ENCODE data around the gene APH1A. TPM values are rescaled to one million over a fixed set of nuclear protein-coding genes. Genes with fewer than 3 reads are reported as not detected.

APH1A gene
- total RNA-seq, 1 experiment from 2014 or later, result 115 TPM

- no peak overlapping the region for H3K14ac ChIP-seq (ENCODE audit: insufficient read depth, low read length)
- H3K27ac Mint-ChIP-seq, result no peak overlapping the region
- no peaks in the 10 kb centered on the region for H3K79me1 ChIP-seq (ENCODE audit: insufficient read depth, low read depth, low read length, poor library complexity, severe bottlenecking)
- no peak overlapping the region for H2BK5ac ChIP-seq (ENCODE audit: insufficient read length, low read length)
- no peak overlapping the region for H2AK5ac ChIP-seq (ENCODE audit: insufficient read length, low read length)
- H3K23me2 ChIP-seq (ENCODE audit: insufficient read length, low read depth, low read length, poor library complexity, severe bottlenecking), result peaks cover 17% of the 10 kb centered on the region
- peak overlapping the region; percentile 84 to 95 for H3K4me3 Mint-ChIP-seq
- no peaks in the 10 kb centered on the region for H3K79me2 ChIP-seq (ENCODE audit: insufficient read depth, low read length)
- no peak overlapping the region for H2BK120ac ChIP-seq (ENCODE audit: low read depth, low read length, poor library complexity, severe bottlenecking)
- no peak overlapping the region for H3K23ac ChIP-seq (ENCODE audit: insufficient read length, low read depth, low read length)
- peak overlapping the region; percentile 75 for H3K4me2 ChIP-seq (ENCODE audit: insufficient read depth, insufficient read length, low read length)
- no peak for TF ChIP-seq CTCF (conservative IDR thresholded peaks at IDR 0.05)
- DNase-seq, result no peak
- no peak overlapping the region for H3K18ac ChIP-seq (ENCODE audit: insufficient read length, low read depth, low read length)
- no peak overlapping the region for H4K5ac ChIP-seq (ENCODE audit: insufficient read length, low read depth, low read length)
- H3K4ac ChIP-seq (ENCODE audit: low read depth, low read length), result no peak overlapping the region
- no peaks in the 10 kb centered on the region; a peak in 2 of 5 replicates for H3K9me3 Mint-ChIP-seq
- no peak overlapping the region for H2AFZ ChIP-seq (ENCODE audit: low read length)
- H3K9ac ChIP-seq (ENCODE audit: extremely low read depth, insufficient read length, low read length), result no peak overlapping the region
- no peaks in the 10 kb centered on the region for H3K9me3 ChIP-seq (ENCODE audit: control insufficient read depth, low read depth, low read length)
- peaks cover 8 to 39% (median 30%) of the 10 kb centered on the region in 3 experiments for H3K36me3 Mint-ChIP-seq (ENCODE audit: insufficient read depth in 1 of 3, low read depth in 3 of 3)
- no peaks in the 10 kb centered on the region for H3K27me3 ChIP-seq (ENCODE audit: insufficient read depth, low read length)
- peaks cover 22 to 27% of the 10 kb centered on the region in 2 experiments for H3K4me1 Mint-ChIP-seq
- H4K20me1 ChIP-seq (ENCODE audit: control insufficient read depth, insufficient read depth, insufficient read length), result peaks cover 3% of the 10 kb centered on the region
- WGBS (ENCODE audit: extremely low coverage, insufficient read length, low lambda C conversion rate), result no CpG with 5 or more reads among the region's 12 CpGs
- H2BK20ac ChIP-seq (ENCODE audit: low read depth, low read length, poor library complexity, severe bottlenecking), result no peak overlapping the region
- peaks cover 18% of the 10 kb centered on the region for H3K27me3 Mint-ChIP-seq (ENCODE audit: low read depth)
- H3K56ac ChIP-seq (ENCODE audit: insufficient read length, low read depth, low read length), result no peak overlapping the region
- H3K27ac ChIP-seq (ENCODE audit: insufficient read length, low read depth, low read length), result no peak overlapping the region
- no peak overlapping the region for H4K91ac ChIP-seq (ENCODE audit: insufficient read length, low read depth, low read length)
- H3T11ph ChIP-seq (ENCODE audit: low read length), result no peak overlapping the region
- no peak overlapping the region for H2BK12ac ChIP-seq (ENCODE audit: insufficient read length, low read depth, low read length)
- no peaks in the 10 kb centered on the region for H3K4me1 ChIP-seq (ENCODE audit: insufficient read depth, low read length)
- no peak overlapping the region for H4K8ac ChIP-seq (replicated peaks; ENCODE audit: insufficient read length, low read depth, low read length)
- no peak overlapping the region for H2BK15ac ChIP-seq (ENCODE audit: low read depth, low read length)
Measured at GRCh38 chr1:150283260-150283659, 14.4 kb upstream of the APH1A start.

Measured in H9 (cell line).